Nephron (organoid): ENCODE measurements around the gene MMP1.

Experiments
- H3K27ac Mint-ChIP-seq, 3 experiments: 2 replicates each; pipeline ENCODE4 v1.8.0; 2020; ENCODE audit warnings: mixed read lengths in 3 of 3, mild to moderate bottlenecking in 2 of 3, moderate library complexity in 1 of 3
- H3K27me3 Mint-ChIP-seq: 2 replicates; pipeline ENCODE4 v1.8.0; 2021; ENCODE audit warnings: low read depth, mild to moderate bottlenecking, moderate library complexity, mixed read lengths
- H3K36me3 Mint-ChIP-seq: 2 replicates; pipeline ENCODE4 v1.8.0; 2020; ENCODE audit warnings: low read depth, mixed read lengths
- H3K4me1 Mint-ChIP-seq: 2 replicates; pipeline ENCODE4 v1.8.0; 2020; ENCODE audit warnings: mixed read lengths
- H3K4me3 Mint-ChIP-seq, 3 experiments: 2 replicates each; pipeline ENCODE4 v1.8.0; 2020; ENCODE audit warnings: mild to moderate bottlenecking in 3 of 3, mixed read lengths in 3 of 3, moderate library complexity in 2 of 3
- H3K9me3 Mint-ChIP-seq: 2 replicates; pipeline ENCODE4 v1.8.0; 2020; ENCODE audit warnings: mixed read lengths
- CTCF ChIP-seq, 3 experiments: fragments of 200-600 bp; sonication (generic); IDR thresholded peaks; one replicate each; pipeline ENCODE4 v1.5.0; 2021; ENCODE audit warnings: antibody characterized with exemption in 3 of 3; ENCODE audit not compliant: unreplicated experiment in 3 of 3

Gene MMP1

GRCh38 chr11:102767800-102768199 is 30.2 kb downstream of the MMP1 start:
- peaks cover 4% of the 10 kb centered on the region for H3K27me3 Mint-ChIP-seq
- TF ChIP-seq CTCF (IDR thresholded peaks at IDR 0.05; ENCODE audit: unreplicated experiment in 3 of 3), result no peak
- H3K4me1 Mint-ChIP-seq, result no peaks in the 10 kb centered on the region
- H3K4me3 Mint-ChIP-seq, result no peak overlapping the region
- H3K36me3 Mint-ChIP-seq, result no peaks in the 10 kb centered on the region
- no peaks in the 10 kb centered on the region for H3K9me3 Mint-ChIP-seq
- H3K27ac Mint-ChIP-seq, result no peak overlapping the region

GRCh38 chr11:102763440-102763839 is 34.5 kb downstream of the MMP1 start:
- no peak overlapping the region for H3K27ac Mint-ChIP-seq
- H3K9me3 Mint-ChIP-seq, result no peaks in the 10 kb centered on the region
- H3K4me3 Mint-ChIP-seq, result no peak overlapping the region
- no peaks in the 10 kb centered on the region for H3K36me3 Mint-ChIP-seq
- peaks cover 4% of the 10 kb centered on the region for H3K27me3 Mint-ChIP-seq
- H3K4me1 Mint-ChIP-seq, result peaks cover 5% of the 10 kb centered on the region
- no peak for TF ChIP-seq CTCF (IDR thresholded peaks at IDR 0.05; ENCODE audit: unreplicated experiment in 3 of 3)

GRCh38 chr11:102762361-102762767 is 35.6 kb downstream of the MMP1 start:
- H3K4me1 Mint-ChIP-seq, result peaks cover 5% of the 10 kb centered on the region
- TF ChIP-seq CTCF (IDR thresholded peaks at IDR 0.05; ENCODE audit: unreplicated experiment in 3 of 3), result no peak
- H3K4me3 Mint-ChIP-seq, result no peak overlapping the region
- no peaks in the 10 kb centered on the region for H3K9me3 Mint-ChIP-seq
- no peak overlapping the region for H3K27ac Mint-ChIP-seq
- no peaks in the 10 kb centered on the region for H3K36me3 Mint-ChIP-seq
- peaks cover 4% of the 10 kb centered on the region for H3K27me3 Mint-ChIP-seq

GRCh38 chr11:102761646-102762238 is 36.2 kb downstream of the MMP1 start:
- H3K4me3 Mint-ChIP-seq, result peak overlapping the region in 2 of 3 experiments; percentile 3 to 27
- TF ChIP-seq CTCF (IDR thresholded peaks at IDR 0.05; ENCODE audit: unreplicated experiment in 3 of 3), result no peak
- H3K36me3 Mint-ChIP-seq, result no peaks in the 10 kb centered on the region
- peak overlapping the region in 2 of 3 experiments; percentile 6 to 43 for H3K27ac Mint-ChIP-seq
- H3K4me1 Mint-ChIP-seq, result peaks cover 5% of the 10 kb centered on the region
- H3K27me3 Mint-ChIP-seq, result peaks cover 4% of the 10 kb centered on the region
- H3K9me3 Mint-ChIP-seq, result no peaks in the 10 kb centered on the region

- no peaks in the 10 kb centered on the region for H3K9me3 Mint-ChIP-seq
- H3K27me3 Mint-ChIP-seq, result peaks cover 4% of the 10 kb centered on the region
- H3K36me3 Mint-ChIP-seq, result no peaks in the 10 kb centered on the region
- no peak overlapping the region for H3K27ac Mint-ChIP-seq
- H3K4me1 Mint-ChIP-seq, result peaks cover 5% of the 10 kb centered on the region
- TF ChIP-seq CTCF (IDR thresholded peaks at IDR 0.05; ENCODE audit: unreplicated experiment in 3 of 3), result no peak
- no peak overlapping the region for H3K4me3 Mint-ChIP-seq
Observed at GRCh38 chr11:102760344-102761035, 37.5 kb downstream of the MMP1 start.
